Liver (tissue), 9 donors: Measurements from ENCODE around the gene CCDC33. TPM values are rescaled to one million over a fixed set of nuclear protein-coding genes. Genes with fewer than 3 reads are reported as not detected.

ENCODE experiments used
- DNase-seq: peaks from one replicate; pipeline ENCODE4 v3.0.0-alpha.2; 2017; ENCODE audit warnings: low spot score
- H3K27ac ChIP-seq, 2 donors: one replicate each; pipeline ENCODE4 v1.7.0; 2013; ENCODE audit warnings: inconsistent platforms in 2 of 2, low read length in 2 of 2, control low read depth in 1 of 2, low read depth in 1 of 2, mild to moderate bottlenecking in 1 of 2
- H3K27me3 ChIP-seq, 4 donors: one replicate each; pipeline versions ENCODE4 v1.6.1 to v1.7.0; 2013; ENCODE audit warnings: low read length in 3 of 4, inconsistent platforms in 1 of 4, mild to moderate bottlenecking in 1 of 4, moderate library complexity in 1 of 4; ENCODE audit not compliant: control insufficient read depth in 4 of 4, insufficient read depth in 4 of 4
- H3K36me3 ChIP-seq, 4 donors: one replicate each; pipeline versions ENCODE4 v1.6.1 to v1.7.0; 2013; ENCODE audit warnings: low read length in 3 of 4, mild to moderate bottlenecking in 3 of 4, low read depth in 1 of 4, moderate library complexity in 1 of 4; ENCODE audit not compliant: control insufficient read depth in 4 of 4, insufficient read depth in 3 of 4
- H3K4me1 ChIP-seq, 4 donors: one replicate each; pipeline versions ENCODE4 v1.6.1 to v1.7.0; 2013; ENCODE audit warnings: low read length in 3 of 4, mild to moderate bottlenecking in 3 of 4, moderate library complexity in 1 of 4; ENCODE audit not compliant: control insufficient read depth in 4 of 4, insufficient read depth in 4 of 4
- H3K4me3 ChIP-seq, 3 donors: one replicate each; pipeline versions ENCODE4 v1.6.1 to v1.7.0; 2013; ENCODE audit warnings: low read length in 3 of 3, control low read depth in 1 of 3, low read depth in 1 of 3, mild to moderate bottlenecking in 1 of 3
- H3K9ac ChIP-seq, 2 donors: one replicate each; pipeline ENCODE4 v1.7.0; 2013; ENCODE audit warnings: low read length in 2 of 2, mild to moderate bottlenecking in 2 of 2, moderate library complexity in 2 of 2, control low read depth in 1 of 2, low read depth in 1 of 2
- H3K9me3 ChIP-seq, 4 donors: one replicate each; pipeline versions ENCODE4 v1.6.1 to v1.7.0; 2013; ENCODE audit warnings: low read length in 3 of 4; ENCODE audit not compliant: control insufficient read depth in 4 of 4
- EGR1 ChIP-seq, 2 donors: IDR thresholded peaks; 2 replicates each; pipeline ENCODE4 v1.6.1; 2016 to 2018; ENCODE audit warnings: antibody characterized with exemption in 2 of 2, low read depth in 2 of 2
- FOXA1 ChIP-seq: IDR thresholded peaks from 2 replicates; pipeline ENCODE4 v1.6.1; 2016; ENCODE audit warnings: antibody characterized with exemption
- FOXA2 ChIP-seq: IDR thresholded peaks from 2 replicates; pipeline ENCODE4 v1.6.1; 2016; ENCODE audit warnings: antibody characterized with exemption
- GABPA ChIP-seq, 2 donors: IDR thresholded peaks in 1 of 2; conservative IDR thresholded peaks in 1 of 2; 2 replicates each; pipeline ENCODE4 v1.6.1; 2016; ENCODE audit warnings: antibody characterized with exemption in 2 of 2, mild to moderate bottlenecking in 1 of 2, moderate library complexity in 1 of 2
- HNF4A ChIP-seq, 2 donors: conservative IDR thresholded peaks; 2 replicates each; pipeline ENCODE4 v1.6.1; 2016; ENCODE audit warnings: antibody characterized with exemption in 2 of 2, mild to moderate bottlenecking in 2 of 2
- HNF4G ChIP-seq: IDR thresholded peaks from 2 replicates; pipeline ENCODE4 v1.6.1; 2016; ENCODE audit warnings: antibody characterized with exemption
- JUND ChIP-seq, 2 donors: IDR thresholded peaks; 2 replicates each; pipeline ENCODE4 v1.6.1; 2016; ENCODE audit warnings: antibody characterized with exemption in 2 of 2
- NR2F2 ChIP-seq: IDR thresholded peaks from 2 replicates; pipeline ENCODE4 v1.6.1; 2016; ENCODE audit warnings: antibody characterized with exemption
- RAD21 ChIP-seq, 2 donors: IDR thresholded peaks; 2 replicates each; pipeline ENCODE4 v1.6.1; 2016; ENCODE audit warnings: antibody characterized with exemption in 2 of 2, mild to moderate bottlenecking in 2 of 2
- RXRA ChIP-seq, 2 donors: IDR thresholded peaks; 2 replicates each; pipeline ENCODE4 v1.6.1; 2017 to 2018; ENCODE audit warnings: antibody characterized with exemption in 2 of 2, mild to moderate bottlenecking in 1 of 2
- SP1 ChIP-seq: IDR thresholded peaks from 2 replicates; pipeline ENCODE4 v1.6.1; 2018; ENCODE audit warnings: antibody characterized with exemption, mild to moderate bottlenecking
- TAF1 ChIP-seq: conservative IDR thresholded peaks from 2 replicates; pipeline ENCODE4 v1.6.1; 2016; ENCODE audit warnings: antibody characterized with exemption, mild to moderate bottlenecking
- YY1 ChIP-seq: IDR thresholded peaks from 2 replicates; pipeline ENCODE4 v1.6.1; 2016; ENCODE audit warnings: antibody characterized with exemption, mild to moderate bottlenecking
- whole genome bisulfite sequencing: extraction: QIAGEN DNeasy Blood & Tissue Kit; methylation state at CpG from one replicate; pipeline ENCODE4 v1.1.7; 2013; 5-methylcytosine and 5-hydroxymethylcytosine counted together
- polyA plus RNA-seq, 2 donors: library from polyadenylated mRNA; stranded (reverse) in 1 of 2; unstranded in 1 of 2; fragments of 200-250 nt in 1 of 2; fragments of >200 nt in 1 of 2; fragmentation: Nextera tagmentation in 1 of 2; extraction: Ambion mirVana in 1 of 2; gene quantifications; one replicate each; pipeline versions ENCODE4 v1.2.1 to v1.2.3, GENCODE V29; 2013 to 2015
- total RNA-seq, 2 donors: library from RNA; depleted of rRNA; stranded (reverse); fragments of >200 nt; gene quantifications; one replicate each; pipeline ENCODE4 v1.2.3, GENCODE V29; 2014
- TF ChIP-seq, protein P1 (sequence below): fragments of 150-350 bp; IDR thresholded peaks from 2 replicates; pipeline ENCODE4 v1.5.1; 2017; ENCODE audit warnings: improper control_type of control experiment, low read depth, low read length; ENCODE audit not compliant: missing input control
- TF ChIP-seq, protein P2 (sequence below): IDR thresholded peaks from 2 replicates; pipeline ENCODE4 v1.6.1; 2016; ENCODE audit warnings: antibody characterized with exemption
- TF ChIP-seq, protein P3 (sequence below): IDR thresholded peaks from 2 replicates; pipeline ENCODE4 v1.6.1; 2016; ENCODE audit warnings: antibody characterized with exemption
- TF ChIP-seq, protein P4 (sequence below): IDR thresholded peaks from 2 replicates; pipeline ENCODE4 v1.6.1; 2016; ENCODE audit warnings: antibody characterized with exemption
- TF ChIP-seq, protein P5 (sequence below): IDR thresholded peaks from 2 replicates; pipeline ENCODE4 v1.6.1; 2016; ENCODE audit warnings: antibody characterized with exemption, mild to moderate bottlenecking
- donor health status: healthy.
- donor health status: healthy.
- donor health status: healthy.
- donor health status: healthy.
- donor health status: healthy.

Gene CCDC33
- total and polyA plus RNA-seq, 4 donors: not detected

DNA sequence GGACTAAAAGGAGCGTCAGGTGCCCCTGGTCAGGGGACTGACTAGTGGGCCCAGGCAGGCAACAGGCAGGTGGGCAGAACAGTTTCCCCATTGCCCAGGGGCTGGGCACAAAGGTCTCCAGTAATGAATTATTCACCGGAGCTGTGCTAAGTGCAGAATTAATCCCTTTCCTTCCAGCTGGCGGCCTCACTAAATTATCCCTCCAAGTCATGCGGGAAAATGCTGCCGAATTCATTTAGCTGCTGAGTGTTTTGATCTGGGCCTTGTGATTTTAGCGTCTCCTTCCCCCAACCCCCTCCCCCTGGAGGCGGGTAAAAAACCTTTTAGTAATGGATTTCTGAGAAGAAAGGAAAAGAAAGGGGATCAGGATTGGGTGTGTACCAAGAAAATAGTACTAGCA lies 47.2 kb downstream of the CCDC33 start:
- Histone ChIP-seq H3K4me3 (no peak overlapping the region), H3K27me3 (peaks cover 0 to 9% (median 0%) of the 10 kb centered on the region in 4 donors), H3K4me1 (no peaks in the 10 kb centered on the region), H3K9ac (no peak overlapping the region), H3K36me3 (no peaks in the 10 kb centered on the region), H3K9me3 (no peaks in the 10 kb centered on the region), H3K27ac (no peak overlapping the region)
- DNase-seq: no peak
- TF ChIP-seq, protein P1, sequence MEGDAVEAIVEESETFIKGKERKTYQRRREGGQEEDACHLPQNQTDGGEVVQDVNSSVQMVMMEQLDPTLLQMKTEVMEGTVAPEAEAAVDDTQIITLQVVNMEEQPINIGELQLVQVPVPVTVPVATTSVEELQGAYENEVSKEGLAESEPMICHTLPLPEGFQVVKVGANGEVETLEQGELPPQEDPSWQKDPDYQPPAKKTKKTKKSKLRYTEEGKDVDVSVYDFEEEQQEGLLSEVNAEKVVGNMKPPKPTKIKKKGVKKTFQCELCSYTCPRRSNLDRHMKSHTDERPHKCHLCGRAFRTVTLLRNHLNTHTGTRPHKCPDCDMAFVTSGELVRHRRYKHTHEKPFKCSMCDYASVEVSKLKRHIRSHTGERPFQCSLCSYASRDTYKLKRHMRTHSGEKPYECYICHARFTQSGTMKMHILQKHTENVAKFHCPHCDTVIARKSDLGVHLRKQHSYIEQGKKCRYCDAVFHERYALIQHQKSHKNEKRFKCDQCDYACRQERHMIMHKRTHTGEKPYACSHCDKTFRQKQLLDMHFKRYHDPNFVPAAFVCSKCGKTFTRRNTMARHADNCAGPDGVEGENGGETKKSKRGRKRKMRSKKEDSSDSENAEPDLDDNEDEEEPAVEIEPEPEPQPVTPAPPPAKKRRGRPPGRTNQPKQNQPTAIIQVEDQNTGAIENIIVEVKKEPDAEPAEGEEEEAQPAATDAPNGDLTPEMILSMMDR: no peak
- TF ChIP-seq FOXA2: no peak
- TF ChIP-seq FOXA1: no peak
- TF ChIP-seq SP1: no peak
- TF ChIP-seq TAF1: no peak
- TF ChIP-seq RXRA (IDR thresholded peaks at IDR 0.05): no peak
- TF ChIP-seq, protein P2, sequence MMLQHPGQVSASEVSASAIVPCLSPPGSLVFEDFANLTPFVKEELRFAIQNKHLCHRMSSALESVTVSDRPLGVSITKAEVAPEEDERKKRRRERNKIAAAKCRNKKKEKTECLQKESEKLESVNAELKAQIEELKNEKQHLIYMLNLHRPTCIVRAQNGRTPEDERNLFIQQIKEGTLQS: no peak
- TF ChIP-seq JUND (IDR thresholded peaks at IDR 0.05): no peak
- no peak for TF ChIP-seq HNF4G
- no peak for TF ChIP-seq NR2F2
- no peak for TF ChIP-seq EGR1 (IDR thresholded peaks at IDR 0.05; ENCODE audit: low read depth in 2 of 2)
- no peak for TF ChIP-seq YY1
- no peak for TF ChIP-seq RAD21 (IDR thresholded peaks at IDR 0.05)
- WGBS: 65% methylated on average over 7 of the region's 7 CpGs

DNA sequence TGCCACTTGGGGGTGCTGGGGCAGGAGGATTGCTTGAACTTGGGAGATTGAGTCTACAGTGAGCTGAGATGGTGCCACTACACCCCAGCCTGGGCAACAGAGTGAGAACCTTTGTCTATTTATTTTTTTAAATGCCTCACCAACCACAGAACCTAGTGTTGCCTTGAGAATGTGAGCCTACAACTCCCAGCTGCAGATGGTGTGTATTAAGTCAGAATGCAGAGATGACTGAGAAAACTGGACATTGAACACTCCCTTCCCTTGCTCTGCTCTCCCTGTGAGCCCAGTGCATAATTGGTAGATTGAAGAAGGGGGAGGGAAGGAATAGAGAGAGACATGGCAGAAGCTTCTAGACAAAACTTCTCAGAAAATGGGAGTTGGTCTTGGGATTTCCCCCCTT lies 53.5 kb downstream of the CCDC33 start:
- Histone ChIP-seq H3K9ac (no peak overlapping the region), H3K36me3 (no peaks in the 10 kb centered on the region), H3K27ac (no peak overlapping the region), H3K27me3 (no peaks in the 10 kb centered on the region), H3K4me1 (no peaks in the 10 kb centered on the region), H3K4me3 (no peak overlapping the region), H3K9me3 (no peaks in the 10 kb centered on the region)
- TF ChIP-seq JUND (IDR thresholded peaks at IDR 0.05) (no peak), RXRA (IDR thresholded peaks at IDR 0.05) (no peak)
- DNase-seq: no peak

DNA sequence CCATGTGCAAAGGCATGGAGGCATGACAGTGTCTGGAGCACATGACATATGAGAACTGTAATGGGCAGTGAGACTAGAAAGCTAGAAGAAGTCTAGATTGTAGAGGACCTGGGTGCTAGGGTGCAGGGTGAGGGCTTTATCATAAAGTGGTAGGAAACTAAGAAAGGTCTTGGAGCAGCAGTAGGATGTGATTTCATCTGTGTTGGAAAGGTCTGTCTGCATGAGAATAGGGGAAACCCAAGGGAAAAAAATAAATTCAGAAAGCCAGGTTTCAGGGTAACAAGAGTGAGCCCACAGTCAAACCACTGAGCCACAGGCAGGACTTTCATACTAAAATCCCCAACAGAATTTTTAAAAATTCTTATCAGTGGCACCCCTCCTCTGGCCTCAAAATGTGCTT lies 54.5 kb downstream of the CCDC33 start:
- no peaks in the 10 kb centered on the region for H3K36me3 ChIP-seq

More for the DNA sequence above, 54.5 kb downstream of the CCDC33 start:
- TF ChIP-seq, protein P3, sequence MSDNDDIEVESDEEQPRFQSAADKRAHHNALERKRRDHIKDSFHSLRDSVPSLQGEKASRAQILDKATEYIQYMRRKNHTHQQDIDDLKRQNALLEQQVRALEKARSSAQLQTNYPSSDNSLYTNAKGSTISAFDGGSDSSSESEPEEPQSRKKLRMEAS: no peak
- no peak for TF ChIP-seq RAD21 (IDR thresholded peaks at IDR 0.05)
- TF ChIP-seq, protein P4, sequence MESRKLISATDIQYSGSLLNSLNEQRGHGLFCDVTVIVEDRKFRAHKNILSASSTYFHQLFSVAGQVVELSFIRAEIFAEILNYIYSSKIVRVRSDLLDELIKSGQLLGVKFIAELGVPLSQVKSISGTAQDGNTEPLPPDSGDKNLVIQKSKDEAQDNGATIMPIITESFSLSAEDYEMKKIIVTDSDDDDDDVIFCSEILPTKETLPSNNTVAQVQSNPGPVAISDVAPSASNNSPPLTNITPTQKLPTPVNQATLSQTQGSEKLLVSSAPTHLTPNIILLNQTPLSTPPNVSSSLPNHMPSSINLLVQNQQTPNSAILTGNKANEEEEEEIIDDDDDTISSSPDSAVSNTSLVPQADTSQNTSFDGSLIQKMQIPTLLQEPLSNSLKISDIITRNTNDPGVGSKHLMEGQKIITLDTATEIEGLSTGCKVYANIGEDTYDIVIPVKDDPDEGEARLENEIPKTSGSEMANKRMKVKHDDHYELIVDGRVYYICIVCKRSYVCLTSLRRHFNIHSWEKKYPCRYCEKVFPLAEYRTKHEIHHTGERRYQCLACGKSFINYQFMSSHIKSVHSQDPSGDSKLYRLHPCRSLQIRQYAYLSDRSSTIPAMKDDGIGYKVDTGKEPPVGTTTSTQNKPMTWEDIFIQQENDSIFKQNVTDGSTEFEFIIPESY: no peak
- TF ChIP-seq SP1: no peak
- TF ChIP-seq GABPA (IDR thresholded peaks at IDR 0.05 in 1 of 2, conservative IDR thresholded peaks at IDR 0.05 in 1 of 2): no peak
- TF ChIP-seq YY1: no peak
- no peak for TF ChIP-seq FOXA2
- TF ChIP-seq RXRA (IDR thresholded peaks at IDR 0.05): no peak
- no peak for TF ChIP-seq JUND (IDR thresholded peaks at IDR 0.05)
- TF ChIP-seq, protein P1: no peak
- TF ChIP-seq, protein P5, sequence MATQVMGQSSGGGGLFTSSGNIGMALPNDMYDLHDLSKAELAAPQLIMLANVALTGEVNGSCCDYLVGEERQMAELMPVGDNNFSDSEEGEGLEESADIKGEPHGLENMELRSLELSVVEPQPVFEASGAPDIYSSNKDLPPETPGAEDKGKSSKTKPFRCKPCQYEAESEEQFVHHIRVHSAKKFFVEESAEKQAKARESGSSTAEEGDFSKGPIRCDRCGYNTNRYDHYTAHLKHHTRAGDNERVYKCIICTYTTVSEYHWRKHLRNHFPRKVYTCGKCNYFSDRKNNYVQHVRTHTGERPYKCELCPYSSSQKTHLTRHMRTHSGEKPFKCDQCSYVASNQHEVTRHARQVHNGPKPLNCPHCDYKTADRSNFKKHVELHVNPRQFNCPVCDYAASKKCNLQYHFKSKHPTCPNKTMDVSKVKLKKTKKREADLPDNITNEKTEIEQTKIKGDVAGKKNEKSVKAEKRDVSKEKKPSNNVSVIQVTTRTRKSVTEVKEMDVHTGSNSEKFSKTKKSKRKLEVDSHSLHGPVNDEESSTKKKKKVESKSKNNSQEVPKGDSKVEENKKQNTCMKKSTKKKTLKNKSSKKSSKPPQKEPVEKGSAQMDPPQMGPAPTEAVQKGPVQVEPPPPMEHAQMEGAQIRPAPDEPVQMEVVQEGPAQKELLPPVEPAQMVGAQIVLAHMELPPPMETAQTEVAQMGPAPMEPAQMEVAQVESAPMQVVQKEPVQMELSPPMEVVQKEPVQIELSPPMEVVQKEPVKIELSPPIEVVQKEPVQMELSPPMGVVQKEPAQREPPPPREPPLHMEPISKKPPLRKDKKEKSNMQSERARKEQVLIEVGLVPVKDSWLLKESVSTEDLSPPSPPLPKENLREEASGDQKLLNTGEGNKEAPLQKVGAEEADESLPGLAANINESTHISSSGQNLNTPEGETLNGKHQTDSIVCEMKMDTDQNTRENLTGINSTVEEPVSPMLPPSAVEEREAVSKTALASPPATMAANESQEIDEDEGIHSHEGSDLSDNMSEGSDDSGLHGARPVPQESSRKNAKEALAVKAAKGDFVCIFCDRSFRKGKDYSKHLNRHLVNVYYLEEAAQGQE: no peak
- TF ChIP-seq FOXA1: no peak
- no peak for TF ChIP-seq HNF4A (conservative IDR thresholded peaks at IDR 0.05)
- TF ChIP-seq, protein P2: no peak
- TF ChIP-seq NR2F2: no peak
- H3K27ac ChIP-seq: no peak overlapping the region
- no peaks in the 10 kb centered on the region for H3K9me3 ChIP-seq
- H3K4me3 ChIP-seq: no peak overlapping the region
- no peaks in the 10 kb centered on the region for H3K4me1 ChIP-seq
- no peaks in the 10 kb centered on the region for H3K27me3 ChIP-seq
- H3K9ac ChIP-seq: no peak overlapping the region
- no peak for DNase-seq
